Endothelial cell of umbilical vein (primary cell): Measurements from ENCODE around the gene CNTN3.

Source experiments
- CTCF ChIP-seq, 2 donors: IDR thresholded peaks; 1 replicate in 1 of 2; 2 replicates in 1 of 2; pipeline ENCODE4 v1.5.1; 2011; ENCODE audit warnings: low read length in 2 of 2, mild to moderate bottlenecking in 2 of 2, moderate library complexity in 2 of 2, control low read depth in 1 of 2, inconsistent platforms in 1 of 2, low read depth in 1 of 2; ENCODE audit not compliant: insufficient read depth in 1 of 2; ENCODE audit errors: extremely low read depth in 1 of 2
- EZH2 ChIP-seq: IDR thresholded peaks from 2 replicates; pipeline ENCODE4 v1.6.1; 2012; ENCODE audit warnings: borderline replicate concordance, low read depth, mild to moderate bottlenecking, moderate library complexity, low read length, inconsistent platforms; ENCODE audit not compliant: severe bottlenecking
- FOS ChIP-seq: IDR thresholded peaks from 2 replicates; pipeline ENCODE4 v1.6.1; 2011; ENCODE audit warnings: mild to moderate bottlenecking, low read length, moderate library complexity, borderline replicate concordance; ENCODE audit not compliant: insufficient read depth
- MYC ChIP-seq: IDR thresholded peaks from one replicate; pipeline ENCODE4 v1.6.1; 2011; ENCODE audit warnings: mild to moderate bottlenecking, low read depth, low read length
- POLR2AphosphoS5 ChIP-seq: IDR thresholded peaks from 2 replicates; pipeline ENCODE4 v1.6.1; 2012; ENCODE audit warnings: low read depth, mild to moderate bottlenecking, control low read depth, low read length, moderate library complexity; ENCODE audit not compliant: insufficient read depth
- TF ChIP-seq, protein P1 (sequence below): IDR thresholded peaks from 2 replicates; pipeline ENCODE4 v1.6.1; 2011; ENCODE audit not compliant: insufficient read depth, insufficient read length

GRCh38 chr3:74593152-74593551 lies 21.3 kb downstream of the CNTN3 start:
- no peak for TF ChIP-seq CTCF (IDR thresholded peaks at IDR 0.05; ENCODE audit: extremely low read depth in 1 of 2, insufficient read depth in 1 of 2, low read depth in 1 of 2, low read length in 2 of 2)
- no peak for TF ChIP-seq POLR2AphosphoS5
- TF ChIP-seq MYC, result no peak
- TF ChIP-seq, protein P1, sequence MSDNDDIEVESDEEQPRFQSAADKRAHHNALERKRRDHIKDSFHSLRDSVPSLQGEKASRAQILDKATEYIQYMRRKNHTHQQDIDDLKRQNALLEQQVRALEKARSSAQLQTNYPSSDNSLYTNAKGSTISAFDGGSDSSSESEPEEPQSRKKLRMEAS, result no peak
- no peak for TF ChIP-seq FOS
- TF ChIP-seq EZH2, result no peak
